ENCODE measurements around the gene TRPM8. TPM values are rescaled to one million over a fixed set of nuclear protein-coding genes. Genes with fewer than 3 reads are reported as not detected.

TRPM8 gene
- total RNA-seq, 2 experiments from 2014 or later: not detected

DNA sequence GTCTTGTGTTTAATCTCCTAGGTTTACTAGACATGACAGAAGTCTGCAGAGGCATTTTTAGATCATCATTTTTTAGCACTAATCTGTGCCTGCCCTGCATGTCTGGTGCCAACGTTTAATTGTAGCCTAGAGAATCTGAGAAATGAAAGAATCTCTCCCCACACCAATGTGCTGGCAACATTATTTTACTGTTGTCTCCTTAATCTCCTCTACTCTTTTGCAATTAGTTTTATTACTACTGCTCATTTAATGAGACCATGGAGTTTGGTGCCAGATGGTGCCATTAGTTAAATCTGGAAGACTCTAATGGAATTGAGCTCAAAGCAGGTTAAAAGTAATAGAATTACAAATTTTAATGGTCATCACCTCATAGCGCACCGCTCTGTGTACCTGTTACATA, 129.3 kb downstream of the TRPM8 start:
- Histone ChIP-seq H3K27ac (ENCODE audit: low read depth in 1 of 2, low read length in 2 of 2) (no peak overlapping the region), H3K9me3 (ENCODE audit: control insufficient read depth in 1 of 2, insufficient read depth in 1 of 2, low read length in 2 of 2) (no peaks in the 10 kb centered on the region), H3K4me3 (ENCODE audit: low read length) (no peak overlapping the region), H3K27me3 (ENCODE audit: control insufficient read depth in 1 of 2, insufficient read depth in 2 of 2, low read length in 2 of 2) (no peaks in the 10 kb centered on the region), H3K4me1 (ENCODE audit: insufficient read depth, low read length) (no peaks in the 10 kb centered on the region), H3K36me3 (ENCODE audit: insufficient read depth, low read length) (no peaks in the 10 kb centered on the region)
- Mint-ChIP-seq H3K4me3 (no peak overlapping the region), H3K4me1 (ENCODE audit: low read depth) (peaks cover 2% of the 10 kb centered on the region), H3K9me3 (peaks cover 2% of the 10 kb centered on the region), H3K36me3 (ENCODE audit: low read depth) (no peaks in the 10 kb centered on the region), H3K27me3 (no peaks in the 10 kb centered on the region), H3K27ac (no peak overlapping the region)
- DNase-seq (no peak), ATAC-seq (ENCODE audit: poor library complexity) (no peak)
- intact Hi-C loops (cut with DNase I, micrococcal nuclease): no loop called here
- POLR2A ChIA-PET: interaction anchor here (0.5 kb wide), 1 partner anchor 10 kb away, joined by 3 read pairs; no protein-coding TSS in a partner anchor
- CTCF ChIA-PET: no interaction called here
- TF ChIP-seq, protein P1, sequence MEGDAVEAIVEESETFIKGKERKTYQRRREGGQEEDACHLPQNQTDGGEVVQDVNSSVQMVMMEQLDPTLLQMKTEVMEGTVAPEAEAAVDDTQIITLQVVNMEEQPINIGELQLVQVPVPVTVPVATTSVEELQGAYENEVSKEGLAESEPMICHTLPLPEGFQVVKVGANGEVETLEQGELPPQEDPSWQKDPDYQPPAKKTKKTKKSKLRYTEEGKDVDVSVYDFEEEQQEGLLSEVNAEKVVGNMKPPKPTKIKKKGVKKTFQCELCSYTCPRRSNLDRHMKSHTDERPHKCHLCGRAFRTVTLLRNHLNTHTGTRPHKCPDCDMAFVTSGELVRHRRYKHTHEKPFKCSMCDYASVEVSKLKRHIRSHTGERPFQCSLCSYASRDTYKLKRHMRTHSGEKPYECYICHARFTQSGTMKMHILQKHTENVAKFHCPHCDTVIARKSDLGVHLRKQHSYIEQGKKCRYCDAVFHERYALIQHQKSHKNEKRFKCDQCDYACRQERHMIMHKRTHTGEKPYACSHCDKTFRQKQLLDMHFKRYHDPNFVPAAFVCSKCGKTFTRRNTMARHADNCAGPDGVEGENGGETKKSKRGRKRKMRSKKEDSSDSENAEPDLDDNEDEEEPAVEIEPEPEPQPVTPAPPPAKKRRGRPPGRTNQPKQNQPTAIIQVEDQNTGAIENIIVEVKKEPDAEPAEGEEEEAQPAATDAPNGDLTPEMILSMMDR (IDR thresholded peaks at IDR 0.05): no peak

DNA sequence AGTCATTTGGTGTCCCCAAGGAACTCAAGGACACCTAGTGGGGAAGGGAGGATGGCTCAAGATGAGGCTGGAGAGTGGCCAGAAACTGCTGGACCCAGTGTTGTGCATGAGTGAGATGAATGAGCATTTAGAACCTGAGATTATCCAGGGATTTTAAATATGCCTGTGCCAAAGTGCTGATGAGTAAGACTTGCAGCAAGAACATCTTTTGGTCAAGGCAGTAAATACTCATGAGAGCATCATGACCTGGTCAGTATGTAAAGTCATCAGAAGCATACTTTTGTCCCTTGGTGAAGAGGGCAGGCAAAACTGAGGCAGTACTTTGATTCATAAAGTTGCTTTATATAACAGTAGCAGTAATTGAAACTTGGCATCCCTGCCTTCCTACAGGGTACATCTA, 130.2 kb downstream of the TRPM8 start:
- no peak overlapping the region for H3K4me3 Mint-ChIP-seq
- H3K4me1 ChIP-seq (ENCODE audit: insufficient read depth, low read length): no peaks in the 10 kb centered on the region
- no peak for ATAC-seq (ENCODE audit: poor library complexity)
- DNase-seq: no peak
- no peak overlapping the region for H3K27ac Mint-ChIP-seq
- H3K9me3 Mint-ChIP-seq: peaks cover 2% of the 10 kb centered on the region
- H3K4me1 Mint-ChIP-seq (ENCODE audit: low read depth): peaks cover 5% of the 10 kb centered on the region
- TF ChIP-seq, protein P1 (IDR thresholded peaks at IDR 0.05): no peak
- no peaks in the 10 kb centered on the region for H3K36me3 ChIP-seq (ENCODE audit: insufficient read depth, low read length)
- H3K4me3 ChIP-seq (ENCODE audit: low read length): no peak overlapping the region
- intact Hi-C loops (cut with DNase I, micrococcal nuclease): no loop called here
- ChIA-PET POLR2A (no interaction called here), CTCF (no interaction called here)
- H3K36me3 Mint-ChIP-seq (ENCODE audit: low read depth): no peaks in the 10 kb centered on the region
- H3K27me3 ChIP-seq (ENCODE audit: control insufficient read depth in 1 of 2, insufficient read depth in 2 of 2, low read length in 2 of 2): peaks cover 0 to 1% of the 10 kb centered on the region in 2 experiments
- H3K9me3 ChIP-seq (ENCODE audit: control insufficient read depth in 1 of 2, insufficient read depth in 1 of 2, low read length in 2 of 2): no peaks in the 10 kb centered on the region
- no peak overlapping the region for H3K27ac ChIP-seq (ENCODE audit: low read depth in 1 of 2, low read length in 2 of 2)
- no peaks in the 10 kb centered on the region for H3K27me3 Mint-ChIP-seq

DNA sequence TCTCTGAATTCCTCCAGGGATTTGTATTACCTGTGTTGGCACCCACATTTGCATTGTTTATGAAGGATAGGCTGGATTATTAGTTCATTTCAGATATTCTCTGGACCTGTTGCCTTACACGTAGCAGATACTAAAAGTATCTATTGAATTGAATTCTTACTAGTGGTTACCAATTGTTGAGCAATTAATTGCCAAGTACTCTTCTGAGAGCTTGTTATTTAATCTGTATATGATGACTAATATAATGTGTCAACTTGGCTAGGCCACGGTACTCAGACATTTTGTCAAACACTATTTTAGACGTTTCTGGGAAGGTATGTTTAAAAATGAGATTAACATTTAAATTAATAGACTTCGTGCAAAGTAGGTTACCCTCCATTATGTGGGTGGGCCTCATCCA, 130.9 kb downstream of the TRPM8 start:
- intact Hi-C loops (cut with DNase I, micrococcal nuclease): no loop called here
- POLR2A ChIA-PET: no interaction called here
- no peak for ATAC-seq (ENCODE audit: poor library complexity)
- H3K4me1 Mint-ChIP-seq (ENCODE audit: low read depth): peaks cover 5% of the 10 kb centered on the region
- TF ChIP-seq, protein P1 (IDR thresholded peaks at IDR 0.05): no peak
- CTCF ChIA-PET: no interaction called here
- Histone ChIP-seq H3K27me3 (ENCODE audit: control insufficient read depth in 1 of 2, insufficient read depth in 2 of 2, low read length in 2 of 2) (peaks cover 0 to 2% of the 10 kb centered on the region in 2 experiments), H3K27ac (ENCODE audit: low read depth in 1 of 2, low read length in 2 of 2) (no peak overlapping the region), H3K9me3 (ENCODE audit: control insufficient read depth in 1 of 2, insufficient read depth in 1 of 2, low read length in 2 of 2) (no peaks in the 10 kb centered on the region), H3K4me1 (ENCODE audit: insufficient read depth, low read length) (no peaks in the 10 kb centered on the region), H3K36me3 (ENCODE audit: insufficient read depth, low read length) (no peaks in the 10 kb centered on the region), H3K4me3 (ENCODE audit: low read length) (no peak overlapping the region)
- H3K27ac Mint-ChIP-seq: no peak overlapping the region
- H3K9me3 Mint-ChIP-seq: peaks cover 2% of the 10 kb centered on the region
- H3K36me3 Mint-ChIP-seq (ENCODE audit: low read depth): no peaks in the 10 kb centered on the region
- no peak overlapping the region for H3K4me3 Mint-ChIP-seq
- no peak for DNase-seq
- no peaks in the 10 kb centered on the region for H3K27me3 Mint-ChIP-seq
